Osteocyte (in vitro differentiated cells): ENCODE data around the gene NLGN1. TPM values are rescaled to one million over a fixed set of nuclear protein-coding genes. Genes with fewer than 3 reads are reported as not detected.

Experiments used
- DNase-seq: peaks from one replicate; pipeline ENCODE4 v3.0.0; 2021; ENCODE audit warnings: mixed read lengths; ENCODE audit not compliant: unreplicated experiment; ENCODE audit errors: extremely low spot score
- H3K27ac Mint-ChIP-seq: one replicate; pipeline ENCODE4 v1.8.0; 2021; ENCODE audit warnings: mild to moderate bottlenecking, mixed read lengths; ENCODE audit not compliant: unreplicated experiment
- H3K27me3 Mint-ChIP-seq: one replicate; pipeline ENCODE4 v1.8.0; 2021; ENCODE audit warnings: mixed read lengths; ENCODE audit not compliant: unreplicated experiment
- H3K36me3 Mint-ChIP-seq: one replicate; pipeline ENCODE4 v1.8.0; 2021; ENCODE audit warnings: mixed read lengths; ENCODE audit not compliant: unreplicated experiment
- H3K4me1 Mint-ChIP-seq: one replicate; pipeline ENCODE4 v1.8.0; 2021; ENCODE audit warnings: mixed read lengths; ENCODE audit not compliant: unreplicated experiment
- H3K4me3 Mint-ChIP-seq: one replicate; pipeline ENCODE4 v1.8.0; 2021; ENCODE audit warnings: mild to moderate bottlenecking, moderate library complexity, mixed read lengths; ENCODE audit not compliant: unreplicated experiment
- H3K9me3 Mint-ChIP-seq: one replicate; pipeline ENCODE4 v1.8.0; 2021; ENCODE audit warnings: mixed read lengths; ENCODE audit not compliant: unreplicated experiment
- total RNA-seq: library from RNA; stranded (reverse); gene quantifications from 2 replicates; pipeline ENCODE4 v1.2.1, GENCODE V29; 2021
- TF ChIP-seq, protein P1 (sequence below): fragments of 200-600 bp; sonication (generic); IDR thresholded peaks from 2 replicates; pipeline ENCODE4 v1.5.0; 2021; ENCODE audit warnings: antibody characterized with exemption, mild to moderate bottlenecking, moderate library complexity

Gene NLGN1
- total RNA-seq, 1 donor from 2014 or later = 3.9 TPM

DNA sequence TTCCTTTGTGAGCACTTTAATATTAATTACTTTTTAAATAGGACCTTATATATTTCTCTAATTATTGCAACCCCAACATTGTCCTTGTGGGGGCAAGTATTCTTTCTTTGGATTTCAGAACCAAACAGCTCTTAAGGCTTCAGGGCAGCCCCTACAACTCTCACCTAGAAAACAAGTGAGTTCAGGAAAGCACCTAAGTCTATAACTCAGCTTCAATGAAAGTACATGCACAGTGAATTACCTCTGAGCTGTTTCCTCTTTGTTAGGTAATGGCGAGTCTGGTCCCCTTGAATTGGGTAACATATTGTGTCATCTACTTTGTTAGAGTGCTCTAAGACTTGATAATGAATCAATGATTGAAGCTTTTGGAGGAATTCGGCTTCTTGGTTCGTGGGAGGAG, 545.7 kb downstream of the NLGN1 start:
- TF ChIP-seq, protein P1, sequence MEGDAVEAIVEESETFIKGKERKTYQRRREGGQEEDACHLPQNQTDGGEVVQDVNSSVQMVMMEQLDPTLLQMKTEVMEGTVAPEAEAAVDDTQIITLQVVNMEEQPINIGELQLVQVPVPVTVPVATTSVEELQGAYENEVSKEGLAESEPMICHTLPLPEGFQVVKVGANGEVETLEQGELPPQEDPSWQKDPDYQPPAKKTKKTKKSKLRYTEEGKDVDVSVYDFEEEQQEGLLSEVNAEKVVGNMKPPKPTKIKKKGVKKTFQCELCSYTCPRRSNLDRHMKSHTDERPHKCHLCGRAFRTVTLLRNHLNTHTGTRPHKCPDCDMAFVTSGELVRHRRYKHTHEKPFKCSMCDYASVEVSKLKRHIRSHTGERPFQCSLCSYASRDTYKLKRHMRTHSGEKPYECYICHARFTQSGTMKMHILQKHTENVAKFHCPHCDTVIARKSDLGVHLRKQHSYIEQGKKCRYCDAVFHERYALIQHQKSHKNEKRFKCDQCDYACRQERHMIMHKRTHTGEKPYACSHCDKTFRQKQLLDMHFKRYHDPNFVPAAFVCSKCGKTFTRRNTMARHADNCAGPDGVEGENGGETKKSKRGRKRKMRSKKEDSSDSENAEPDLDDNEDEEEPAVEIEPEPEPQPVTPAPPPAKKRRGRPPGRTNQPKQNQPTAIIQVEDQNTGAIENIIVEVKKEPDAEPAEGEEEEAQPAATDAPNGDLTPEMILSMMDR = no peak
- H3K27me3 Mint-ChIP-seq = no peaks in the 10 kb centered on the region
- peaks cover 9% of the 10 kb centered on the region for H3K4me1 Mint-ChIP-seq
- no peak overlapping the region for H3K4me3 Mint-ChIP-seq
- H3K36me3 Mint-ChIP-seq = no peaks in the 10 kb centered on the region
- no peaks in the 10 kb centered on the region for H3K9me3 Mint-ChIP-seq
- DNase-seq = no peak
- no peak overlapping the region for H3K27ac Mint-ChIP-seq

DNA sequence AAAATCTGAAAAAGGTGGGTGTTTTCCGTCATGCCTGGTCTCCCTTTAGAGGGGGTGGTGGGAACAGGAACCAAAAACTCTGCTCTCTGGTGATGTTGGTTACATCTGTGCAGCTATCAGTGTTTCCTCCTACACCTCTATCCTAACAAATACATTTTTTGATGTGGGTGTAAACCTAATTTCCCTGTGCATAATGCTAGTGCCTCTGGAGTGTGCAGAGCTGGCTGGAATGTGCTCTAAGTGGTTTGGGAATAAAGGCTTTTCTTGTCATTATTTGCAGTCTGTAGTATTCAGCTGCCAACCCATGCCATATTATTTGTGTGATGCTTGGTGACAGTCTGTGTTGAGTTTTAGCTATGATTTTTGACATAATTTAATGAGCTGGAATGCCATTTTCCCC, 547.6 kb downstream of the NLGN1 start:
- no peaks in the 10 kb centered on the region for H3K36me3 Mint-ChIP-seq
- no peaks in the 10 kb centered on the region for H3K4me1 Mint-ChIP-seq
- no peaks in the 10 kb centered on the region for H3K27me3 Mint-ChIP-seq
- no peak overlapping the region for H3K4me3 Mint-ChIP-seq
- no peak for DNase-seq
- H3K9me3 Mint-ChIP-seq = no peaks in the 10 kb centered on the region
- TF ChIP-seq, protein P1 = no peak
- H3K27ac Mint-ChIP-seq = no peak overlapping the region

- TF ChIP-seq, protein P1 = no peak
- no peaks in the 10 kb centered on the region for H3K9me3 Mint-ChIP-seq
- H3K27me3 Mint-ChIP-seq = no peaks in the 10 kb centered on the region
- no peaks in the 10 kb centered on the region for H3K36me3 Mint-ChIP-seq
- no peak for DNase-seq
- H3K27ac Mint-ChIP-seq = no peak overlapping the region
- no peaks in the 10 kb centered on the region for H3K4me1 Mint-ChIP-seq
- no peak overlapping the region for H3K4me3 Mint-ChIP-seq
These were observed 548.3 kb downstream of the NLGN1 start for GRCh38 chr3:173945806-173946205.

DNA sequence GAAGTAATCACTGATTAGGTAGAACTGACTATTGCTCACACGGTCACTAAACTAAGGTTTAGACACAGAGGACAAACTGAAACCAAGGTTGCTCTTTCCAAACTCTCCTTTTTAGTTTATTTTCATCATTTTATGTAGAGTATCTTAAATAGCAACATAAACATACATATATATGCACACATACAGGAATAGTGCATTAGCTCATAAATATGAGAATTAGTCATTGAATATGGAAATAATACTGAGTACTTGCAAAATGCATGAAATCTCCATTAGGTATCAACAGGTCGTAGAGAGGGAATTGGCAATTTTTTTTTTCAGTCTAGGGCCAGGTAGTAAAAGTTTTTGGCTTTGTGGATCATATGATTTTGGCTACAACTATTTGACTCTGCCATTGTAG, 557.1 kb downstream of the NLGN1 start:
- no peak overlapping the region for H3K4me3 Mint-ChIP-seq
- no peak for DNase-seq
- no peaks in the 10 kb centered on the region for H3K36me3 Mint-ChIP-seq
- H3K27ac Mint-ChIP-seq = no peak overlapping the region
- TF ChIP-seq, protein P1 = no peak
- no peaks in the 10 kb centered on the region for H3K4me1 Mint-ChIP-seq
- no peaks in the 10 kb centered on the region for H3K27me3 Mint-ChIP-seq
- no peaks in the 10 kb centered on the region for H3K9me3 Mint-ChIP-seq

GRCh38 chr3:173957646-173958045, 560.1 kb downstream of the NLGN1 start:
- no peaks in the 10 kb centered on the region for H3K36me3 Mint-ChIP-seq
- DNase-seq = no peak
- H3K9me3 Mint-ChIP-seq = no peaks in the 10 kb centered on the region
- H3K4me3 Mint-ChIP-seq = no peak overlapping the region
- H3K4me1 Mint-ChIP-seq = peaks cover 7% of the 10 kb centered on the region
- TF ChIP-seq, protein P1 = no peak
- H3K27me3 Mint-ChIP-seq = no peaks in the 10 kb centered on the region
- H3K27ac Mint-ChIP-seq = no peak overlapping the region
